ENCODE measurements around the gene TSPAN7.

The TSPAN7 gene

GRCh38 chrX:38697461-38697860 is 136.1 kb downstream of the TSPAN7 start:
- no peak for DNase-seq

- DNase-seq: no peak
These were observed 137.8 kb downstream of the TSPAN7 start for GRCh38 chrX:38699121-38699520.

GRCh38 chrX:38699696-38700095 is 138.4 kb downstream of the TSPAN7 start:
- no peak for DNase-seq

- DNase-seq: no peak
These were observed 139.7 kb downstream of the TSPAN7 start for GRCh38 chrX:38701073-38701472.

GRCh38 chrX:38704146-38704882 is 143.0 kb downstream of the TSPAN7 start:
- no peak for DNase-seq

GRCh38 chrX:38717871-38718270 is 156.5 kb downstream of the TSPAN7 start:
- DNase-seq: no peak

GRCh38 chrX:38718311-38718710 is 157.0 kb downstream of the TSPAN7 start:
- no peak for DNase-seq

- no peak for DNase-seq
These were observed 165.3 kb downstream of the TSPAN7 start for GRCh38 chrX:38726612-38727011.

- no peak for DNase-seq
These were observed 166.3 kb downstream of the TSPAN7 start for GRCh38 chrX:38727668-38728067.

- DNase-seq: no peak
These were observed 171.5 kb downstream of the TSPAN7 start for GRCh38 chrX:38732866-38733265.
